Measurements from ENCODE around the gene BEND7.

DNA sequence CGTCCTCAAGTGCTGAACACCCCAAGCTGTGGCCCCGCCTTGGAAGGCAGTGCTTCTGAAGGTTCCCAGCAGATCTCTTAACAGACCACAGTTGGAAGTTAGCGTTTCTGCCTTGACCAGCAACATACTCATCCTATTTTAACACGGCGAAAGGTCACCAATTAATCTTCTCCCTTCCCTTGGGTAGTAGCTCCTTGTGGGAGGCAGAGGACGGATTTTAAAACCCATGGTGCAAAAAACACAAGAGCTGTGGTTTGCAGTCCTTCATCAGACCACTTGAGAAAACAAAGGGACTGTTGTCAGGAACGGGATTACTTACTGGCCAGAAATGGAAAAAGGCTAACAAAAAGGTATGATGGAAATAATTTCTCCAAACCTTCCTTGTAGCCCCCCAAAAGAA is 87.3 kb downstream of the BEND7 start:
- TF ChIP-seq, protein P1, sequence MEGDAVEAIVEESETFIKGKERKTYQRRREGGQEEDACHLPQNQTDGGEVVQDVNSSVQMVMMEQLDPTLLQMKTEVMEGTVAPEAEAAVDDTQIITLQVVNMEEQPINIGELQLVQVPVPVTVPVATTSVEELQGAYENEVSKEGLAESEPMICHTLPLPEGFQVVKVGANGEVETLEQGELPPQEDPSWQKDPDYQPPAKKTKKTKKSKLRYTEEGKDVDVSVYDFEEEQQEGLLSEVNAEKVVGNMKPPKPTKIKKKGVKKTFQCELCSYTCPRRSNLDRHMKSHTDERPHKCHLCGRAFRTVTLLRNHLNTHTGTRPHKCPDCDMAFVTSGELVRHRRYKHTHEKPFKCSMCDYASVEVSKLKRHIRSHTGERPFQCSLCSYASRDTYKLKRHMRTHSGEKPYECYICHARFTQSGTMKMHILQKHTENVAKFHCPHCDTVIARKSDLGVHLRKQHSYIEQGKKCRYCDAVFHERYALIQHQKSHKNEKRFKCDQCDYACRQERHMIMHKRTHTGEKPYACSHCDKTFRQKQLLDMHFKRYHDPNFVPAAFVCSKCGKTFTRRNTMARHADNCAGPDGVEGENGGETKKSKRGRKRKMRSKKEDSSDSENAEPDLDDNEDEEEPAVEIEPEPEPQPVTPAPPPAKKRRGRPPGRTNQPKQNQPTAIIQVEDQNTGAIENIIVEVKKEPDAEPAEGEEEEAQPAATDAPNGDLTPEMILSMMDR (IDR thresholded peaks at IDR 0.05) = no peak
- no peak for TF ChIP-seq POLR2A (IDR thresholded peaks at IDR 0.05)

Measured in body of pancreas (tissue), 4 donors.